ENCODE data around the gene EIF5AL1.

The EIF5AL1 gene

DNA sequence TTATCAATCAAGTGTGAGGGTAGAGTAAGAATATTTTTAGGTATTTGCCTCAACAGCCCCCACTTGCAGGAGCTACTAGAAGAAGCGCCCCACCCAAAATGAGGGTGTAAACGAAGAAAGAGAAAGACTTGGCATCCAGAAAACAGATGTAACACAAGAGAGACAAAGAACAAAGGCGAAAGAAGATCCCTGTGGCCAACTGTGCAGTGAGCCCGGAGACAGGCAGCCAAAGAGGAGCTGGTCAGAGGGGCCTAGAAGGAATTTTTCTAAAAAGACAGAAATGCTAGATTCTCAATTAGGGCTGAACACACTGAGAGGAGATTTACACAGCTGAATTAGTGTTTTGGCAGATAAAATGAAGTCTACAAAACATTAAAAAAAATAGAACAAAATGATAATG lies 29.6 kb upstream of the EIF5AL1 start:
- H3K36me3 ChIP-seq (ENCODE audit: insufficient read depth, low read length), result no peaks in the 10 kb centered on the region
- H3K9ac ChIP-seq (ENCODE audit: insufficient read length), result peak overlapping the region; percentile 37
- DNase-seq (ENCODE audit: low read depth, low spot score), result no peak
- TF ChIP-seq POLR2AphosphoS5 (IDR thresholded peaks at IDR 0.05; ENCODE audit: borderline replicate concordance, low read depth, low read length), result no peak
- no peak for TF ChIP-seq EZH2 (IDR thresholded peaks at IDR 0.05)
- TF ChIP-seq FOXP2 (optimal IDR thresholded peaks at IDR 0.05; ENCODE audit: control extremely low read depth, extremely low read length, insufficient read depth), result no peak
- H3K9me3 ChIP-seq (ENCODE audit: low read depth, low read length), result no peaks in the 10 kb centered on the region
- H3K4me3 ChIP-seq, result peak overlapping the region; percentile 67
- peak overlapping the region; percentile 97 for H3K27ac ChIP-seq

DNA sequence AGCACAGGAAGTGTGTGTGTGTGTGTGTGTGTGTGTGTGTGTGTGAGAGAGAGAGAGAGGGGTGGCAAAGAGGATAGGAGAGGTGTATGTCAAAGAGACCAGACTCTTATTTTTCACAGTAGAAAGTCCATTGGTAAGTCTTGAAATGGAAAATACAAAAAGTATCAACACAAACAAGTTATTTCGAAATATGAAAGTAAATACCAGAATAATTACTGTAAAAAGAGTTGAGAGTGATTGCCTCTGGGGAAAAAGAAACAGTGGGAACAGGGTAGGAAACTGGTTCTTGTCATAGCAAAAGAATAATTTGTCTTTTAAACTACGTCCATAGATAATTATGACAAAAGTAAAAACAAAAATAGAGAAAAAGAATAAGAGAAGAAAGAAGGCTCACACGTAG lies 29.0 kb upstream of the EIF5AL1 start:
- TF ChIP-seq FOXP2 (optimal IDR thresholded peaks at IDR 0.05; ENCODE audit: control extremely low read depth, extremely low read length, insufficient read depth) (no peak), EZH2 (IDR thresholded peaks at IDR 0.05) (no peak), POLR2AphosphoS5 (IDR thresholded peaks at IDR 0.05; ENCODE audit: borderline replicate concordance, low read depth, low read length) (no peak)
- Histone ChIP-seq H3K36me3 (ENCODE audit: insufficient read depth, low read length) (no peaks in the 10 kb centered on the region), H3K9ac (ENCODE audit: insufficient read length) (peak overlapping the region; percentile 45), H3K9me3 (ENCODE audit: low read depth, low read length) (no peaks in the 10 kb centered on the region), H3K4me3 (peak overlapping the region; percentile 67), H3K27ac (peak overlapping the region; percentile 97)
- no peak for DNase-seq (ENCODE audit: low read depth, low spot score)

GRCh38 chr10:79483948-79484347 lies 28.4 kb upstream of the EIF5AL1 start:
- Histone ChIP-seq H3K36me3 (ENCODE audit: insufficient read depth, low read length) (no peaks in the 10 kb centered on the region), H3K9me3 (ENCODE audit: low read depth, low read length) (no peaks in the 10 kb centered on the region), H3K9ac (ENCODE audit: insufficient read length) (no peak overlapping the region), H3K27ac (peak overlapping the region; percentile 97), H3K4me3 (peak overlapping the region; percentile 67)
- TF ChIP-seq POLR2AphosphoS5 (IDR thresholded peaks at IDR 0.05; ENCODE audit: borderline replicate concordance, low read depth, low read length) (peak; percentile 58; the same call in 1 of the 2 replicates), FOXP2 (optimal IDR thresholded peaks at IDR 0.05; ENCODE audit: control extremely low read depth, extremely low read length, insufficient read depth) (no peak), EZH2 (IDR thresholded peaks at IDR 0.05) (no peak)
- DNase-seq (ENCODE audit: low read depth, low spot score), result peak; percentile 88

DNA sequence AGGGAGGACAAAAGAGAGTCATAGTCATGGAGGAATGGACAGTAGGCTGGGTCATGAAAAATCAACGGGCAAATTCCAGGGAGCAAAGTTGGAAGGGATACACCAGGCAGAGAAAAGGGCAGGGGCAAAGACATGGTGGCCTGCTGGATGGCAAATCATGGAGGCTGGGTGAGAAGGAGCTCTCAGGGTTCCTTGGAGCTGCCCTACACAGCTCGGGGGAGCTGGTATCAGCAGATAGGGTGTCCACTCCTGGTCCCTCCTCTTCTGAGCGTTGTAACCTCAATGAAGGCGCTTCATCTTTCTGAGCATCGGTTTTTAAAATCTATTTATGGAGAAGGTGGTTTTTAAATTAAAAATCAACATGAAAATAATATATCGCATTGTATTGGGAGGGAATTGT lies 27.9 kb upstream of the EIF5AL1 start:
- peak overlapping the region; percentile 97; the same call in 1 of the 2 replicates for H3K27ac ChIP-seq
- no peak for TF ChIP-seq FOXP2 (optimal IDR thresholded peaks at IDR 0.05; ENCODE audit: control extremely low read depth, extremely low read length, insufficient read depth)
- no peaks in the 10 kb centered on the region for H3K36me3 ChIP-seq (ENCODE audit: insufficient read depth, low read length)
- no peak overlapping the region for H3K9ac ChIP-seq (ENCODE audit: insufficient read length)
- H3K4me3 ChIP-seq, result peak overlapping the region; percentile 67; the same call in 1 of the 2 replicates
- DNase-seq (ENCODE audit: low read depth, low spot score), result no peak
- H3K9me3 ChIP-seq (ENCODE audit: low read depth, low read length), result no peaks in the 10 kb centered on the region

DNA sequence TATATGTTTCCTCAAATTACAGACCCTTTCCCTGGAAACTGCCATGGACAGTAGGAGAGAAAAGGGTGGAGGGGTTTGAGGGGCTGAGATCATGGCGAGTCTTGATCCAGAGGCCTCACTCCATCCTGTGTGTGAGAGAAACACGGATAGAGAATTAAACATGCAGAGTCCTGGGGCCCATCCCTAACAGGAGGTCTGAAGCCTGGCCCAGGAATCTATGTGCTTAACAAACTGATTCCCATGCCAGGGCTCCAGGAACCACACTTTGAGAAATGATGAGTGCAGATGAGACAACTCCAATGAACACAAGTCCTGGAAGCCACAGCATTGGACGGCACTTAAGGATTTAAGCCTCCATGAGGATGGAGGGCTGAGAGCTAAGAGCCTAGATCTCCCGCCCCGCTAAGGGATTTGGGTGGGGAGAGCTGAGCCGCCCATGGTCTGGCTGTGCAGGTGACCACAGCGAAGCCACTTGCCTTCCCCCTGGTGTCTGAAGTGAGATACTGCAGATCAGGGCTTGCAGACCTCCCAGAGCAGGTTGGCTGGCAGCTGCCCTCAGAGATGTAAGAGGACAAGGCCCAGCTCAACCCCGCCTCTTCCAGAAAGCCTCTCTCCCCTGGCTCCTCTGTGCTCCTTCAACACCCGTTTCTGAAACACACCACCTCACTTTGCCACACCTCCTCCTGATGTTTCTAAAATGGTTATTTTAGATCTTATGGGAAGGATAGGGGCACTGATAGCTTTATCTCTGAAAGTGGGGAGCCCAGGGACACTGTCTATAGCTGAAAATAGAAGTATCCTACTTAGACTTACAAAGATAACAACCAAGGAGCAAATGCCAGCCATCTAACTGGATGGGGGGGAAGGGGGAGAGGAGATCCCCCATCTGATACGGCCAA lies 24.8 kb upstream of the EIF5AL1 start:
- no peak for TF ChIP-seq FOXP2 (optimal IDR thresholded peaks at IDR 0.05; ENCODE audit: control extremely low read depth, extremely low read length, insufficient read depth)
- no peak overlapping the region for H3K27ac ChIP-seq
- H3K9ac ChIP-seq (ENCODE audit: insufficient read length), result no peak overlapping the region
- no peak overlapping the region for H3K4me3 ChIP-seq
- H3K9me3 ChIP-seq (ENCODE audit: low read depth, low read length), result no peaks in the 10 kb centered on the region
- DNase-seq (ENCODE audit: low read depth, low spot score), result no peak
- H3K36me3 ChIP-seq (ENCODE audit: insufficient read depth, low read length), result no peaks in the 10 kb centered on the region

DNA sequence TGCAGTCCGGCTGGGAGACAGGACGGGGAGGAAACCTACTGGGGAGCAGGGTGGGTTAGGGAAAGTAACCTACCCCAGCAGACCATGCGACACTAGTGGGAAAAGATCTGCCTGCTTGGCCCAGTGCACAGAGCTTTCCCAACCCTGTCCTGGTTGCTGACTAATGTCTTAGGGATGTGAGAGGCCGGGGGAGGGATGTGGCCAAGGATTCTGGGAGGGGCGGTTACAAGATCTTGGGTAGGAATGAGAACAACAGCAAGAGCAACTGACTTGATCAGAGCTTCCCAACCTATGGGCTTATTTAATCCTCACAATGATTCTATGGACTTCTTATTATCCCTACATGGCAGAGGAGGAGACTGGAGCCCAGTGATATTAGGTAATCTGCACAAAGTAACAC lies 24.0 kb upstream of the EIF5AL1 start:
- H3K4me3 ChIP-seq, result no peak overlapping the region
- no peak overlapping the region for H3K27ac ChIP-seq
- no peak overlapping the region for H3K9ac ChIP-seq (ENCODE audit: insufficient read length)
- H3K9me3 ChIP-seq (ENCODE audit: low read depth, low read length), result no peaks in the 10 kb centered on the region
- no peak for DNase-seq (ENCODE audit: low read depth, low spot score)
- H3K36me3 ChIP-seq (ENCODE audit: insufficient read depth, low read length), result no peaks in the 10 kb centered on the region
- TF ChIP-seq FOXP2 (optimal IDR thresholded peaks at IDR 0.05; ENCODE audit: control extremely low read depth, extremely low read length, insufficient read depth) (no peak), POLR2AphosphoS5 (IDR thresholded peaks at IDR 0.05; ENCODE audit: borderline replicate concordance, low read depth, low read length) (no peak), EZH2 (IDR thresholded peaks at IDR 0.05) (no peak)

- DNase-seq (ENCODE audit: low read depth, low spot score), result no peak
- H3K27ac ChIP-seq, result no peak overlapping the region
- TF ChIP-seq POLR2AphosphoS5 (IDR thresholded peaks at IDR 0.05; ENCODE audit: borderline replicate concordance, low read depth, low read length) (no peak), FOXP2 (optimal IDR thresholded peaks at IDR 0.05; ENCODE audit: control extremely low read depth, extremely low read length, insufficient read depth) (no peak), EZH2 (IDR thresholded peaks at IDR 0.05) (no peak)
Observed at GRCh38 chr10:79488870-79489269, 23.5 kb upstream of the EIF5AL1 start.

GRCh38 chr10:79490400-79491142 lies 21.8 kb upstream of the EIF5AL1 start:
- no peak overlapping the region for H3K27ac ChIP-seq
- no peak for DNase-seq (ENCODE audit: low read depth, low spot score)

More at GRCh38 chr10:79488870-79489269, 23.5 kb upstream of the EIF5AL1 start:
- Histone ChIP-seq H3K4me3 (no peak overlapping the region), H3K9ac (ENCODE audit: insufficient read length) (no peak overlapping the region), H3K9me3 (ENCODE audit: low read depth, low read length) (no peaks in the 10 kb centered on the region), H3K36me3 (ENCODE audit: insufficient read depth, low read length) (no peaks in the 10 kb centered on the region)

More at GRCh38 chr10:79490400-79491142, 21.8 kb upstream of the EIF5AL1 start:
- TF ChIP-seq EZH2 (IDR thresholded peaks at IDR 0.05) (no peak), POLR2AphosphoS5 (IDR thresholded peaks at IDR 0.05; ENCODE audit: borderline replicate concordance, low read depth, low read length) (no peak), FOXP2 (optimal IDR thresholded peaks at IDR 0.05; ENCODE audit: control extremely low read depth, extremely low read length, insufficient read depth) (no peak)
- H3K9ac ChIP-seq (ENCODE audit: insufficient read length), result no peak overlapping the region
- H3K36me3 ChIP-seq (ENCODE audit: insufficient read depth, low read length), result no peaks in the 10 kb centered on the region
- H3K9me3 ChIP-seq (ENCODE audit: low read depth, low read length), result no peaks in the 10 kb centered on the region
- H3K4me3 ChIP-seq, result no peak overlapping the region

Measured in SK-N-MC (cell line).